Smooth muscle cell (in vitro differentiated cells): ENCODE results near the gene PLCXD1. TPM values are rescaled to one million over a fixed set of nuclear protein-coding genes. Genes with fewer than 3 reads are reported as not detected.

Source experiments
- DNase-seq: peaks from one replicate; lab custom pipeline; 2025; ENCODE audit not compliant: unreplicated experiment; lab: John Stamatoyannopoulos, UW
- H2AFZ ChIP-seq: fragments of 200-600 bp; sonication (generic); 2 replicates; pipeline ENCODE4 v1.6.0; 2016; ENCODE audit warnings: antibody characterized with exemption, low read depth, mild to moderate bottlenecking
- H3F3A ChIP-seq: fragments of 200-600 bp; sonication (generic); 2 replicates; pipeline ENCODE4 v1.6.0; 2017; ENCODE audit warnings: antibody characterized with exemption, low read depth
- H3K27ac ChIP-seq: fragments of 200-600 bp; sonication (generic); 2 replicates; pipeline ENCODE4 v1.5.1; 2016; ENCODE audit warnings: low read depth, mild to moderate bottlenecking
- H3K27me3 ChIP-seq: fragments of 200-600 bp; sonication (generic); 2 replicates; pipeline ENCODE4 v1.6.1; 2016; ENCODE audit warnings: low read depth, mild to moderate bottlenecking
- H3K36me3 ChIP-seq: fragments of 200-600 bp; sonication (generic); 2 replicates; pipeline ENCODE4 v1.5.1; 2016; ENCODE audit warnings: low read depth
- H3K4me1 ChIP-seq: fragments of 200-600 bp; sonication (generic); 2 replicates; pipeline ENCODE4 v1.5.1; 2016; ENCODE audit warnings: low read depth
- H3K4me2 ChIP-seq: fragments of 200-600 bp; sonication (generic); 2 replicates; pipeline ENCODE4 v1.6.0; 2016; ENCODE audit warnings: mild to moderate bottlenecking
- H3K4me3 ChIP-seq: fragments of 200-600 bp; sonication (generic); 2 replicates; pipeline ENCODE4 v1.5.1; 2016; ENCODE audit warnings: mild to moderate bottlenecking
- H3K79me2 ChIP-seq: fragments of 200-600 bp; sonication (generic); 2 replicates; pipeline ENCODE4 v1.6.0; 2016; ENCODE audit warnings: low read depth, mild to moderate bottlenecking
- H3K9ac ChIP-seq: fragments of 200-600 bp; sonication (generic); 2 replicates; pipeline ENCODE4 v1.6.0; 2016; ENCODE audit warnings: low read depth
- H3K9me3 ChIP-seq: fragments of 200-600 bp; sonication (generic); replicated peaks from 2 replicates; pipeline ENCODE4 v1.5.1; 2016; ENCODE audit warnings: low read depth
- H4K20me1 ChIP-seq: fragments of 200-600 bp; sonication (generic); 2 replicates; pipeline ENCODE4 v1.6.0; 2016; ENCODE audit warnings: low read depth
- CTCF ChIP-seq: fragments of 200-600 bp; sonication (generic); IDR thresholded peaks from 2 replicates; pipeline ENCODE4 v1.5.1; 2017; ENCODE audit warnings: borderline replicate concordance, mild to moderate bottlenecking, antibody characterized with exemption; ENCODE audit not compliant: insufficient read depth, poor library complexity, severe bottlenecking
- WGBS: methylation state at CpG from one replicate; pipeline ENCODE4 v1.1.7; 2016; ENCODE audit warnings: low lambda C conversion rate; 5-methylcytosine and 5-hydroxymethylcytosine counted together
- polyA plus RNA-seq: library from polyadenylated mRNA; unstranded; fragments of >200 nt; fragmentation: Nextera tagmentation; extraction: Ambion mirVana; gene quantifications from 2 replicates; pipeline ENCODE4 v1.2.1, GENCODE V29; 2016
- total RNA-seq: library from RNA; depleted of rRNA; stranded (reverse); fragments of >200 nt; gene quantifications from 2 replicates; pipeline ENCODE4 v1.2.3, GENCODE V29; 2014

Gene PLCXD1
- total and polyA plus RNA-seq, 2 experiments from 2014 or later, result 7.0 to 14.0 TPM

DNA sequence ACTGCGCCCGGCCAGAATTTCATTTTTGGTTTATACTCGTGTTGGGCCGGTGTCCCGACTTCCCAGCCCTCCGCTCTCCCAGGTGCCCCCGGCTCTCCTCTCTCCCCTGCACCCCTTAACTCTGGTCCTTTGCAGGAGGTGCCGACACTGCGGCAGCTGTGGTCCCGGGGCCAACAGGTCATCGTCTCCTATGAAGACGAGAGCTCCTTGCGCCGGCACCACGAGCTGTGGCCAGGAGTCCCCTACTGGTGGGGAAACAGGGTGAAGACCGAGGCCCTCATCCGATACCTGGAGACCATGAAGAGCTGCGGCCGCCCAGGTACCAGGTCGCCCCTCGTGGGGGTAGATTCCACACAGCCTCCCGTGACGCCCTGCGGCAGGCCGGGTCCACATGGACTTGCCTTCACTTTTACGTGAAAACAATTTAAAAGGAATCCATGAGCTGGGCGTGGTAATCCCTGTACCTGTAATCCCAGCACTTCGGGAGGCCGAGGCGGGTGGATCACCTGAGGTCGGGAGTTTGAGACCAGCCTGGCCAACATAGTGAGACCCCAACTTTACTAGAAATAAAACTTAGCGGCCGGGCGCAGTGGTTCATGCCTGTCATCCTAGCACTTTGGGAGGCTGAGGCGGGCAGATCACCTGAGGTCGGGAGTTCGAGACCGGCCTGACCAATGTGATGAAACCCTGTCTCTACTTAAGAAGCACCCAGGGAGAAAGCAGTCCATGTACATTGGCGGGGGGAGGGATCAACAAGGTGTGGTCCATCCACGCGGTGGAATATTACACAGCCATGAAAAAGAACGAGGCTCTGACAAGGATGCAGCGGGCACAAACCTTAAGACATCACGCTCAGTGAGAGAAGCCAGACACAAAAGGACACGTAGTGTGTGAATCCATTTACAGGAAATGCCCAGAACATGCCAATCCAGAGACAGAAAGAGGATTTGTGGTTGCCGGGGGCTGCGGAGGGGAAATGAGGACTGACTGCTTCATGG is 12.0 kb downstream of the PLCXD1 start:
- H3K4me2 ChIP-seq, result no peak overlapping the region
- H3K9me3 ChIP-seq, result no peaks in the 10 kb centered on the region
- H4K20me1 ChIP-seq, result no peaks in the 10 kb centered on the region
- 96% methylated on average over 47 of the region's 47 CpGs for WGBS
- no peak overlapping the region for H3K9ac ChIP-seq
- no peak for TF ChIP-seq CTCF
- no peaks in the 10 kb centered on the region for H3K27me3 ChIP-seq
- H3K4me1 ChIP-seq, result no peaks in the 10 kb centered on the region
- H3F3A ChIP-seq, result no peaks in the 10 kb centered on the region
- no peak for DNase-seq
- no peak overlapping the region for H3K4me3 ChIP-seq
- H3K36me3 ChIP-seq, result peaks cover 5% of the 10 kb centered on the region
- H3K79me2 ChIP-seq, result no peaks in the 10 kb centered on the region
- no peak overlapping the region for H2AFZ ChIP-seq
- no peak overlapping the region for H3K27ac ChIP-seq

DNA sequence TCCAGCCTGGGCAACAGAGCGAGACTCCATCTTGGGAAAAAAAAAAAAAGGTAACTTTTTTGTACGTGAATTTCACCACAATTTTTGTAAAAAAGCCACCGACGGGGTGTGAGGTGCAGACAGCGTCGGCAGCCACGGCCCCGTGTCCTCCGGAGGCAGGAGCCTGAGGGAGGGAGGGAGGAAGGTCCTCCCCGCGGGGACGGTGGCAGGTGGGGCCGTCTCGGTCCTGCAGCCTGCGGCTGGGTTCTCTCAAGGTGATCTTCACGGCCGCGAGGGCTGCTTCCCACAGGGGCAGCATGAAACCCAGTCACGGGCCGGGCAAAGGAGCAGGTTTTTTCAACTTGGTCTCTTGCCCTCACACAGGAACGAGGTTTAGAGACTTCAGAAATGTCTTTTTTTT is 14.0 kb downstream of the PLCXD1 start:
- Histone ChIP-seq H3K4me3 (no peak overlapping the region), H3K36me3 (peaks cover 5% of the 10 kb centered on the region), H3K27ac (no peak overlapping the region), H4K20me1 (no peaks in the 10 kb centered on the region), H2AFZ (no peak overlapping the region), H3K79me2 (no peaks in the 10 kb centered on the region), H3F3A (no peaks in the 10 kb centered on the region), H3K4me1 (no peaks in the 10 kb centered on the region), H3K9me3 (no peaks in the 10 kb centered on the region), H3K4me2 (no peak overlapping the region), H3K9ac (no peak overlapping the region), H3K27me3 (no peaks in the 10 kb centered on the region)
- 95% methylated on average over 21 of the region's 21 CpGs for WGBS
- DNase-seq, result no peak
- no peak for TF ChIP-seq CTCF

GRCh38 chrX:298993-299392 is 17.8 kb downstream of the PLCXD1 start:
- no peak overlapping the region for H3K9ac ChIP-seq
- H2AFZ ChIP-seq, result no peak overlapping the region
- WGBS, result 97% methylated on average over 36 of the region's 36 CpGs
- no peak overlapping the region for H3K27ac ChIP-seq
- no peaks in the 10 kb centered on the region for H3K36me3 ChIP-seq
- H3K4me1 ChIP-seq, result no peaks in the 10 kb centered on the region
- DNase-seq, result no peak
- H3K4me3 ChIP-seq, result no peak overlapping the region
- no peaks in the 10 kb centered on the region for H4K20me1 ChIP-seq
- H3K79me2 ChIP-seq, result no peaks in the 10 kb centered on the region
- H3K27me3 ChIP-seq, result no peaks in the 10 kb centered on the region
- H3K9me3 ChIP-seq, result no peaks in the 10 kb centered on the region
- no peak overlapping the region for H3K4me2 ChIP-seq
- TF ChIP-seq CTCF, result no peak
- H3F3A ChIP-seq, result no peaks in the 10 kb centered on the region
